Fibroblast of the aortic adventitia (primary cell): ENCODE measurements around the gene MARK1. TPM values are rescaled to one million over a fixed set of nuclear protein-coding genes. Genes with fewer than 3 reads are reported as not detected.

Experiments
- DNase-seq: peaks from one replicate; pipeline ENCODE4 v3.0.0-alpha.2; 2010; ENCODE audit warnings: low read depth
- H3K4me3 ChIP-seq: 2 replicates; pipeline ENCODE4 v1.5.1; 2011; ENCODE audit warnings: low read depth, mild to moderate bottlenecking, control low read depth, low read length, moderate library complexity
- total RNA-seq: library from RNA; depleted of rRNA; stranded (reverse); fragments of >200 nt; gene quantifications from 2 replicates; pipeline ENCODE4 v1.2.3, GENCODE V29; 2012; ENCODE audit warnings: low replicate concordance
- TF ChIP-seq, protein P1 (sequence below): IDR thresholded peaks from 2 replicates; pipeline ENCODE4 v1.5.1; 2011; ENCODE audit warnings: mild to moderate bottlenecking, low read length, control low read depth, inconsistent platforms; ENCODE audit not compliant: insufficient read depth

MARK1 gene
- total RNA-seq, 1 donor: 0.45 TPM

DNA sequence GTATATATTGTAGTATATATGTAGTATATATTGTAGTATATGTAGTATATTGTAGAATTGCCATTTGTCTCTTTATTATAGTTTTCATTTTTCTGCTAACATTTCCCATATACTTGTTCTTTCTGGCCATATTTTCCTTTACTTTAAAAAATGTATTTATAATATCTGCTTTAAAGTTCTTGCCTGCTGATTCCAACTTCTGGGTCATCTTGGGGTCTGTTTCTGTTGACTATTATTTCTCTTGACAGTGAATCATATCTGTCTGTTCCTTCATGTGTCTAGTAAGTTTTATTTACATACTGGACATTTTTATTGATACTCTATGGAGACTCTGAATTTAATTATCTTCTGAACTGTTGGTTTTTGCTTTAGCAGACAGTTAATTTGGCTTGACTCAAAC lies 45.9 kb downstream of the MARK1 start:
- TF ChIP-seq, protein P1, sequence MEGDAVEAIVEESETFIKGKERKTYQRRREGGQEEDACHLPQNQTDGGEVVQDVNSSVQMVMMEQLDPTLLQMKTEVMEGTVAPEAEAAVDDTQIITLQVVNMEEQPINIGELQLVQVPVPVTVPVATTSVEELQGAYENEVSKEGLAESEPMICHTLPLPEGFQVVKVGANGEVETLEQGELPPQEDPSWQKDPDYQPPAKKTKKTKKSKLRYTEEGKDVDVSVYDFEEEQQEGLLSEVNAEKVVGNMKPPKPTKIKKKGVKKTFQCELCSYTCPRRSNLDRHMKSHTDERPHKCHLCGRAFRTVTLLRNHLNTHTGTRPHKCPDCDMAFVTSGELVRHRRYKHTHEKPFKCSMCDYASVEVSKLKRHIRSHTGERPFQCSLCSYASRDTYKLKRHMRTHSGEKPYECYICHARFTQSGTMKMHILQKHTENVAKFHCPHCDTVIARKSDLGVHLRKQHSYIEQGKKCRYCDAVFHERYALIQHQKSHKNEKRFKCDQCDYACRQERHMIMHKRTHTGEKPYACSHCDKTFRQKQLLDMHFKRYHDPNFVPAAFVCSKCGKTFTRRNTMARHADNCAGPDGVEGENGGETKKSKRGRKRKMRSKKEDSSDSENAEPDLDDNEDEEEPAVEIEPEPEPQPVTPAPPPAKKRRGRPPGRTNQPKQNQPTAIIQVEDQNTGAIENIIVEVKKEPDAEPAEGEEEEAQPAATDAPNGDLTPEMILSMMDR: no peak
- H3K4me3 ChIP-seq: no peak overlapping the region
- DNase-seq: no peak

DNA sequence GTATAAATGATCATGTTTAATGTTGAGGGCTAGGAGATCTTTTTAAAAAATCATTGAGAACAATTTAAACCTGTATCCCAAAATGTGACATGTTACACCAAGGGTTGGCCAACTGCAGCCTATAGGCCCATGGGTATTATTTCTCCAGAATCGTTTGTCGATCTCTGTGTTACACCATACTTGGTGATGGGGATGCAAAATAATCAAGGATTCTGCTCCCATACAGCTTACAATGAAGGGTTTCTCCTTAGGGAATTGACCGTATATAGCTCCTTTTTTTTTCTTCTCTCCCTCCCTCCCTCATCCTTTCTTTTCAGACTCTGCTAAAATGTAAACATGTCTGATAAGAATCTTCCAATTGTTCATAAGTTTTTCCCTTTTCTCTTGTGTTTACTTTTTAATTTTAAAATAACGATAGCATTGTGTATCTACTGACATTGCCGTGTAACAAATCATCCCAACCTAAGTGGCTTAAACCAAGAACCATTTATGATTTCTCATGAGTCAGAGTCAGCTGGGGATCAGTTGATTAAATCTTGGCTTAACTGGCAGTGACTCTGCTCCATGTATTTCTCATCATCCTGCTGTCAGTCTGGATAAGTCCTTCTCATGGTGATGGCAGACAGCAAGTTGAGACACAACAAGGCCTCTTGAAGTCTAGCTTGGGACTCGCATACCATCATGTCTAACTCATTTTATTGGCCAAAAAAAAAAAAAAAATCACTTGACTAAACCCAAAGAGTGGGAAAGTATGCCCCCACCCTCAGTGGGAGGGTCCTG lies 48.0 kb downstream of the MARK1 start:
- no peak for DNase-seq
- no peak overlapping the region for H3K4me3 ChIP-seq
- TF ChIP-seq, protein P1: no peak

DNA sequence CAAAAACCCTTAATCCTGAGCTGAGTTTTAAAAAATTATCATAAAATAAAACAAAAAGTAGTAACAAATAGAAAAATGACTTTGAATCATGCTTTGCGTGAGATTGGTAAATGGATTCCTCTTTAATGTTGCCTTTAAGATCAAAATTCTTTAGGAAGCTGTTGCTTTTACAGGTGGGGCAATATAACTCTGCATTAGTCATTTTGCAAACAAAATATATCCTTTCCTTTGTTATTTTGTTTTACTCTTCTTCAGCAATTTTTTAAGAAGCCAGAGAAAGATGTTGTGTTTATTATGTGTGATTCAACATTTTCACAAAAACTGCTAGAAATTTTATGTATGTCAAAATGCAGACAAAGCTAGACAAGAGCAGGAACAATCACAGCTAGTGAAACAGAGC lies 50.0 kb downstream of the MARK1 start:
- TF ChIP-seq, protein P1: no peak
- H3K4me3 ChIP-seq: no peak overlapping the region
- no peak for DNase-seq

DNA sequence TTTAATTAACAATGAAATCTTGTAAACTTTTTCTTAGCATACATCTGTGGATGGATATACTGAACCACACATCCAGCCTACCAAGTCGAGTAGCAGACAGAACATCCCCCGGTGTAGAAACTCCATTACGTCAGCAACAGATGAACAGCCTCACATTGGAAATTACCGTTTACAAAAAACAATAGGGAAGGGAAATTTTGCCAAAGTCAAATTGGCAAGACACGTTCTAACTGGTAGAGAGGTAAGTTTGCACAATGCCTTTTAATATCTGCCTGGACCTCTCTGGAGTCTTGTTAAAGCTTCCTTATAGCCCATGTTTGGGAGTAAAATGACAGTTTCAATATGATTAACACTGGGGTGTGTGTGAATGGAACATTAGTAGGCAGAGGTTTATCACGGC lies 51.4 kb downstream of the MARK1 start:
- DNase-seq: no peak
- H3K4me3 ChIP-seq: no peak overlapping the region

DNA sequence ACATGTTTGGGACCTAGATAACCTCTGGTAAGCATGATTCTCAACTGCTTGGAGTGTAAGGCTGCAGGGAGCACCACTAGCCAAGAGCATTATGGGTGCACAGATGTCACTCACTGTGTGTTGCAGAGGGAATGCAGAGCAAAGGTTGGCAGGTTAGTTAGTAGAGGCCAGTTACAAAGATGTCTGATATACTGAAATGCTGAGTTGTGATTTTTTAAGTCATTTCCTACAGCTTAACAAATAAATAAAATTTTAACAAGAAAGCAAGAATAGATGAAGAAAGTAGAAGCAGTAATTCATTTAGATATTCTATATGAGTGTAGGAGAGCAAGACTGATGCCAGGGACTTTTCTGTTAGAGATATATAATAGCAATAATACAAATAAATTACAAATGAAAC lies 64.8 kb downstream of the MARK1 start:
- TF ChIP-seq, protein P1: no peak
- DNase-seq: no peak
- H3K4me3 ChIP-seq: no peak overlapping the region

More for the DNA sequence above, 51.4 kb downstream of the MARK1 start:
- TF ChIP-seq, protein P1: no peak

DNA sequence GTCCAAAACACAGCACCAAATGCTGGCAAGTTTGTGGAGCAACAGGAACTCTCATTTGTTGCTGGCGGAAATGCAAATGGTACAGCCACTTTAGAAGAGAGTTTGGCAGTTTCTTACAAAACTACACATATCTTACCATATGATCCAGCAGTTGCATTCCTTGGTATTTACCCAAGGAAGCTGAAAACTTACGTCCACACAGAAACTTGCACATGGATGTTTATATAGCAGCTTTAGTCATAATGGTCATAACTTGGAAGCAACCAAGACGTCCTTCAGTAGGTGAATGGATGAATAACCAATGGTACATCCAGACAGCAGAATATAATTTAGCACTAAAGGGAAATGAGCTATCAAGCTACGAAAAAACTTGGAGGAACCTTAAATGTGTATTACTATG lies 66.4 kb downstream of the MARK1 start:
- no peak overlapping the region for H3K4me3 ChIP-seq
- peak; percentile 2 for DNase-seq
- TF ChIP-seq, protein P1: no peak

DNA sequence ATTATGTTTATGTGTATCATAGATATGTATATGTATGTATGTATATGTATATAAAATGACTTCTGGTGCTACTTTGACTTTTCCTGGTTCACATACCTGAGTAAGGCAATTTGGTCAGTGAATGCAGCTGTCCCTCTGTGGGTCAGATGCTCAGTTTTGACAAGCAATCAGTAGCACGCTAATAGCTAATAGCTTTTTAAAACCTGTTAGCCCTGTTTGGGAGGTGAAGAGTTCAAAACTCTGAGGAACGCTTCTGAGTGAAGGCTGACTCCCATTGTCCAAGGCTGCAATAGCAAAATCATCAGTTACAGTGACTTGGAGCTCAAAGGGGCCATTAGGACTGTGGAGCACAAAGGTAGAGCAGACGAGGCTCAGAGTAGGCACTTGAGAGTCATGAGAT lies 67.2 kb downstream of the MARK1 start:
- no peak overlapping the region for H3K4me3 ChIP-seq
- TF ChIP-seq, protein P1: no peak
- DNase-seq: no peak
